Caco-2 (cell line): ENCODE data around the gene SSH2. TPM values are rescaled to one million over a fixed set of nuclear protein-coding genes. Genes with fewer than 3 reads are reported as not detected.
"Not testable (repeated sequence)": the region's sequence is repeated elsewhere in the genome, so short reads cannot be mapped to it uniquely, and the experiment has no call there.

Experiments
- BruUV-seq: library from RNA; stranded (reverse); fragments of 400-500 nt; replicated peaks from 2 replicates; lab custom pipeline; 2021; lab: Mats Ljungman, UMichigan
- CTCF ChIA-PET: fragments of 300-600 bp; sonication (Branson Sonifier 250); formaldehyde crosslinking; loops from one replicate; lab custom pipeline; 2022; ENCODE audit warnings: antibody characterized with exemption; lab: Charles Lee
- POLR2A ChIA-PET: fragments of 300-600 bp; sonication (Branson Sonifier 250); formaldehyde crosslinking; loops from one replicate; lab custom pipeline; 2022; ENCODE audit warnings: antibody characterized with exemption; lab: Charles Lee
- DNase-seq, 2 experiments: peaks; one replicate each; pipeline versions ENCODE4 v3.0.0 to v3.0.0-alpha.2; 2020 to 2022
- H3K27me3 ChIP-seq: replicated peaks from 2 replicates; pipeline ENCODE4 v1.6.0; 2011; ENCODE audit warnings: low read length; ENCODE audit not compliant: control insufficient read depth, insufficient read depth
- H3K36me3 ChIP-seq: 2 replicates; pipeline ENCODE4 v1.5.1; 2011; ENCODE audit warnings: low read length; ENCODE audit not compliant: control insufficient read depth, insufficient read depth
- H3K4me1 ChIP-seq: fragments of 250-450 bp; sonication (Bioruptor Pico); 2 replicates; pipeline ENCODE4 v1.5.1; 2020; ENCODE audit warnings: mild to moderate bottlenecking
- H3K4me3 ChIP-seq: 2 replicates; pipeline ENCODE4 v1.5.1; 2011; ENCODE audit warnings: low read depth, mild to moderate bottlenecking, control low read depth, low read length
- H3K9me3 ChIP-seq: fragments of 250-450 bp; sonication (Bioruptor Pico); 2 replicates; pipeline ENCODE4 v1.5.1; 2020; ENCODE audit warnings: mild to moderate bottlenecking, moderate library complexity
- H3K27ac Mint-ChIP-seq: one replicate; pipeline ENCODE4 v1.8.0; 2022; ENCODE audit warnings: mixed read lengths; ENCODE audit not compliant: unreplicated experiment
- H3K27me3 Mint-ChIP-seq: one replicate; pipeline ENCODE4 v1.8.0; 2022; ENCODE audit warnings: mixed read lengths; ENCODE audit not compliant: insufficient read depth, unreplicated experiment
- H3K36me3 Mint-ChIP-seq: one replicate; pipeline ENCODE4 v1.8.0; 2022; ENCODE audit warnings: mild to moderate bottlenecking, mixed read lengths; ENCODE audit not compliant: insufficient read depth, unreplicated experiment
- H3K4me1 Mint-ChIP-seq: one replicate; pipeline ENCODE4 v1.8.0; 2022; ENCODE audit warnings: low read depth, mixed read lengths; ENCODE audit not compliant: unreplicated experiment
- H3K4me3 Mint-ChIP-seq: one replicate; pipeline ENCODE4 v1.8.0; 2022; ENCODE audit warnings: mild to moderate bottlenecking, moderate library complexity, mixed read lengths; ENCODE audit not compliant: unreplicated experiment
- H3K9me3 Mint-ChIP-seq: one replicate; pipeline ENCODE4 v1.8.0; 2022; ENCODE audit warnings: mixed read lengths; ENCODE audit not compliant: unreplicated experiment
- CTCF ChIP-seq, 2 experiments: fragments of 200-600 bp in 1 of 2; IDR thresholded peaks; 1 replicate in 1 of 2; 2 replicates in 1 of 2; pipeline versions ENCODE4 v1.5.1 to v1.8.0; 2011 to 2022; ENCODE audit warnings: antibody characterized with exemption in 1 of 2, control low read depth in 1 of 2, inconsistent platforms in 1 of 2, low read depth in 1 of 2, low read length in 1 of 2, mild to moderate bottlenecking in 1 of 2, moderate library complexity in 1 of 2; ENCODE audit not compliant: insufficient read depth in 1 of 2, severe bottlenecking in 1 of 2, unreplicated experiment in 1 of 2
- intact Hi-C: fragments of 100-400 bp; cut with micrococcal nuclease; formaldehyde crosslinking; loops from one replicate; pipeline ENCODE4 v1.10.0; 2022; ENCODE audit not compliant: unreplicated experiment
- total RNA-seq: library from RNA; stranded (reverse); gene quantifications from 2 replicates; pipeline ENCODE4 v1.2.3, GENCODE V29; 2022

SSH2 gene
- total RNA-seq, 1 experiment from 2014 or later = 48.2 TPM

GRCh38 chr17:29864615-29865014, 65.4 kb downstream of the SSH2 start:
- intact Hi-C loops = loop anchor here (10.0 kb wide), 1 partner anchor 230 kb away; no protein-coding TSS in a partner anchor
- H3K4me1 Mint-ChIP-seq = no peaks in the 10 kb centered on the region
- H3K36me3 Mint-ChIP-seq = no peaks in the 10 kb centered on the region
- no peaks in the 10 kb centered on the region for H3K36me3 ChIP-seq
- no peaks in the 10 kb centered on the region for H3K9me3 ChIP-seq
- ChIA-PET POLR2A (no interaction called here), CTCF (no interaction called here)
- no peak for DNase-seq
- no peak for TF ChIP-seq CTCF (IDR thresholded peaks at IDR 0.05; ENCODE audit: insufficient read depth in 1 of 2, low read depth in 1 of 2, low read length in 1 of 2, severe bottlenecking in 1 of 2, unreplicated experiment in 1 of 2)
- BruUV-seq = no TSS peak
- no peak overlapping the region for H3K27ac Mint-ChIP-seq
- no peak overlapping the region for H3K4me3 Mint-ChIP-seq
- no peak overlapping the region for H3K4me3 ChIP-seq
- H3K27me3 Mint-ChIP-seq = no peaks in the 10 kb centered on the region
- no peaks in the 10 kb centered on the region for H3K9me3 Mint-ChIP-seq
- no peaks in the 10 kb centered on the region for H3K4me1 ChIP-seq
- no peaks in the 10 kb centered on the region for H3K27me3 ChIP-seq

DNA sequence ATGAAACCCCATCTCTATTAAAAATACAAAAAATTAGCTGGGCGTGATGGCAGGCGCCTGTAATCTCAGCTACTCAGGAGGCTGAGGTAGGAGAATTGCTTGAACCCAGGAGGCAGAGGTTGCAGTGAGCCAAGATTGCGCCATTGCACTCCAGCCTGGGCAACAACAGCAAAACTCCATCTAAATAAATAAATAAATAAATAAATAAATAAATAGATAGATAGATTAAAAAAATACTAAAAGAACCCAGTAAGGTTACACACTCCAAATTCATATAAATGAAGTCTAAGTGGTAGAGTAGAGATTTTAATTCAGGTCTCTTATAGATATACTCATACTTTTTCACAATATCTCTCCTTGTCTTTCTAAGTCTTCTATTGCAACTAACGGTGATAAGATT, 65.9 kb downstream of the SSH2 start:
- H3K36me3 ChIP-seq, BruUV-seq, H3K36me3 Mint-ChIP-seq, H3K27me3 ChIP-seq, H3K4me1 Mint-ChIP-seq, H3K4me3 Mint-ChIP-seq, H3K27me3 Mint-ChIP-seq, H3K27ac Mint-ChIP-seq, POLR2A ChIA-PET, CTCF ChIA-PET, DNase-seq, H3K4me1 ChIP-seq, H3K9me3 Mint-ChIP-seq, H3K9me3 ChIP-seq, H3K4me3 ChIP-seq: not testable (repeated sequence)
- intact Hi-C loops = loop anchor here (10.0 kb wide), 1 partner anchor 231 kb away; no protein-coding TSS in a partner anchor

DNA sequence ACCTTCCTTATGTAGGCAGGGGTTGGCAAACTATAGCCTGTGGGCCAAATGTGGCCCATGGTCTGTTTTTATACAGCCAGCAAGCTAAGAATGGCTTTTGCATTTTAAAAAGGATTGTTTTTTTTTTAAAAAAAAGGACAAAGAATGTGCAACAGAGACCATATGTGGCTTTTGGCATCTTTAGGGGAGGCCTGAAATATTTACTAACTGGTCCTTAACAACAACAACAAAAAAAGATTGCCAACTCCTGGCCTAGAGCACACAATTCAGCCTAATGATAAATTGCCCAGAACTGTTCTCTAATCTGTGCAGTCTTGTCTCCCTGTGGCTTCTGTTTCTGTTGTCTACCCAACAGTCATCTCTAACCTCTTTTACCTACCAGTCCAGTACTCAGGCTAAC, 67.1 kb downstream of the SSH2 start:
- H3K4me1 ChIP-seq = no peaks in the 10 kb centered on the region
- Mint-ChIP-seq H3K4me3 (no peak overlapping the region), H3K27me3 (no peaks in the 10 kb centered on the region), H3K9me3 (peaks cover 3% of the 10 kb centered on the region), H3K4me1 (no peaks in the 10 kb centered on the region), H3K27ac (no peak overlapping the region), H3K36me3 (no peaks in the 10 kb centered on the region)
- no peak overlapping the region for H3K4me3 ChIP-seq
- DNase-seq = no peak
- POLR2A ChIA-PET = no interaction called here
- H3K36me3 ChIP-seq = no peaks in the 10 kb centered on the region
- no peak for TF ChIP-seq CTCF (IDR thresholded peaks at IDR 0.05; ENCODE audit: insufficient read depth in 1 of 2, low read depth in 1 of 2, low read length in 1 of 2, severe bottlenecking in 1 of 2, unreplicated experiment in 1 of 2)
- intact Hi-C loops = loop anchor here (10.0 kb wide), 1 partner anchor 232 kb away; no protein-coding TSS in a partner anchor
- BruUV-seq = no TSS peak
- H3K27me3 ChIP-seq = no peaks in the 10 kb centered on the region
- H3K9me3 ChIP-seq = no peaks in the 10 kb centered on the region
- CTCF ChIA-PET = no interaction called here

- Mint-ChIP-seq H3K9me3 (peaks cover 11% of the 10 kb centered on the region), H3K4me1 (no peaks in the 10 kb centered on the region), H3K27me3 (no peaks in the 10 kb centered on the region), H3K4me3 (no peak overlapping the region), H3K36me3 (no peaks in the 10 kb centered on the region), H3K27ac (no peak overlapping the region)
- Histone ChIP-seq H3K36me3 (no peaks in the 10 kb centered on the region), H3K4me1 (no peaks in the 10 kb centered on the region), H3K4me3 (no peak overlapping the region), H3K9me3 (no peaks in the 10 kb centered on the region), H3K27me3 (no peaks in the 10 kb centered on the region)
- TF ChIP-seq CTCF (IDR thresholded peaks at IDR 0.05; ENCODE audit: insufficient read depth in 1 of 2, low read depth in 1 of 2, low read length in 1 of 2, severe bottlenecking in 1 of 2, unreplicated experiment in 1 of 2) = no peak
- ChIA-PET CTCF (no interaction called here), POLR2A (no interaction called here)
- no peak for DNase-seq
- intact Hi-C loops = loop anchor here (10.0 kb wide), 1 partner anchor 233 kb away; no protein-coding TSS in a partner anchor
- BruUV-seq = no TSS peak
Measured at GRCh38 chr17:29862127-29862526, 67.9 kb downstream of the SSH2 start.

GRCh38 chr17:29859445-29859844, 70.6 kb downstream of the SSH2 start:
- H3K36me3 Mint-ChIP-seq, H3K4me1 ChIP-seq, intact Hi-C loops, POLR2A ChIA-PET, H3K9me3 ChIP-seq, H3K27me3 ChIP-seq, H3K27me3 Mint-ChIP-seq, H3K4me1 Mint-ChIP-seq, H3K36me3 ChIP-seq, DNase-seq, H3K4me3 ChIP-seq, CTCF ChIA-PET, H3K4me3 Mint-ChIP-seq, H3K27ac Mint-ChIP-seq, BruUV-seq: not testable (repeated sequence)
- H3K9me3 Mint-ChIP-seq = peaks cover 17% of the 10 kb centered on the region
